SK-N-SH (cell line): ENCODE results near the gene ZNF593OS. TPM values are rescaled to one million over a fixed set of nuclear protein-coding genes. Genes with fewer than 3 reads are reported as not detected.

Source experiments
- CTCF ChIA-PET: fragments of 300-600, 350-600 bp; formaldehyde crosslinking; extraction: SDS; loops from one replicate; lab custom pipeline; 2021; lab: Yijun Ruan, JAX
- POLR2A ChIA-PET: fragments of 350-600 bp; sonication (Branson Sonifier 250); formaldehyde crosslinking; extraction: SDS; loops from one replicate; lab custom pipeline; 2020; ENCODE audit warnings: antibody characterized with exemption, inconsistent platforms; lab: Yijun Ruan, JAX
- DNase-seq: peaks from one replicate; pipeline ENCODE4 v3.0.0; 2012
- H2AFZ ChIP-seq: fragments of 200-600 bp; sonication (generic); 2 replicates; pipeline ENCODE4 v1.8.1; 2016; ENCODE audit warnings: antibody characterized with exemption, mild to moderate bottlenecking, low read depth
- H3F3A ChIP-seq: fragments of 200-600 bp; sonication (generic); replicated peaks from 2 replicates; pipeline ENCODE3; 2016; ENCODE audit warnings: antibody characterized with exemption, mild to moderate bottlenecking; ENCODE audit not compliant: insufficient read depth
- H3K27ac ChIP-seq, 2 experiments: fragments of 200-500 bp in 1 of 2; fragments of 200-600 bp in 1 of 2; sonication (Bioruptor generic) in 1 of 2; sonication (generic), shearing (Covaris generic) in 1 of 2; 2 replicates each; pipeline versions ENCODE4 v1.5.1 to v1.6.1; 2014 to 2016; ENCODE audit warnings: low read depth in 2 of 2, inconsistent platforms in 1 of 2, low read length in 1 of 2, mild to moderate bottlenecking in 1 of 2, mixed read lengths in 1 of 2
- H3K27me3 ChIP-seq: fragments of 200-600 bp; sonication (generic), shearing (Covaris generic); 2 replicates; pipeline ENCODE4 v1.6.1; 2016; ENCODE audit warnings: mixed run types; ENCODE audit not compliant: insufficient read depth
- H3K36me3 ChIP-seq, 2 experiments: fragments of 200-500 bp in 1 of 2; fragments of 200-600 bp in 1 of 2; sonication (Bioruptor generic) in 1 of 2; sonication (generic) in 1 of 2; replicated peaks in 1 of 2; 2 replicates each; pipeline versions ENCODE3 to v1.5.1; 2014 to 2016; ENCODE audit warnings: low read length in 1 of 2, mild to moderate bottlenecking in 1 of 2; ENCODE audit not compliant: insufficient read depth in 2 of 2, control insufficient read depth in 1 of 2
- H3K4me1 ChIP-seq, 2 experiments: fragments of 200-500 bp in 1 of 2; fragments of 200-600 bp in 1 of 2; sonication (Bioruptor generic) in 1 of 2; sonication (generic), shearing (Covaris generic) in 1 of 2; 2 replicates each; pipeline versions ENCODE4 v1.5.1 to v1.6.1; 2014 to 2016; ENCODE audit warnings: low read depth in 1 of 2, low read length in 1 of 2, mixed run types in 1 of 2; ENCODE audit not compliant: insufficient read depth in 2 of 2, control insufficient read depth in 1 of 2
- H3K4me2 ChIP-seq: fragments of 200-600 bp; sonication (generic), shearing (Covaris generic); 2 replicates; pipeline ENCODE4 v1.6.1; 2017; ENCODE audit warnings: mixed run types
- H3K4me3 ChIP-seq, 2 experiments: fragments of 200-500 bp in 1 of 2; fragments of 200-600 bp in 1 of 2; sonication (Bioruptor generic) in 1 of 2; sonication (generic), shearing (Covaris generic) in 1 of 2; 2 replicates each; pipeline versions ENCODE4 v1.5.1 to v1.8.1; 2014 to 2016; ENCODE audit warnings: low read depth in 2 of 2, inconsistent platforms in 1 of 2, low read length in 1 of 2, mild to moderate bottlenecking in 1 of 2, mixed read lengths in 1 of 2, moderate library complexity in 1 of 2
- H3K79me2 ChIP-seq: fragments of 200-600 bp; sonication (generic); 2 replicates; pipeline ENCODE4 v1.8.1; 2017; ENCODE audit warnings: mild to moderate bottlenecking; ENCODE audit not compliant: insufficient read depth
- H3K9ac ChIP-seq: fragments of 200-600 bp; sonication (generic); 2 replicates; pipeline ENCODE4 v1.6.1; 2017; ENCODE audit warnings: mixed run types
- H3K9me2 ChIP-seq: fragments of 200-600 bp; sonication (generic); 2 replicates; pipeline ENCODE4 v1.6.1; 2017; ENCODE audit warnings: mixed run types
- H3K9me3 ChIP-seq: fragments of 200-600 bp; sonication (generic); 2 replicates; pipeline ENCODE4 v1.6.1; 2017; ENCODE audit warnings: mixed run types, mild to moderate bottlenecking, moderate library complexity
- H4K20me1 ChIP-seq: fragments of 200-600 bp; sonication (generic); 2 replicates; pipeline ENCODE4 v1.6.1; 2017; ENCODE audit warnings: mild to moderate bottlenecking, mixed run types; ENCODE audit not compliant: insufficient read depth
- CTCF ChIP-seq: fragments of 200-600 bp; sonication (generic); IDR thresholded peaks from 2 replicates; pipeline ENCODE4 v1.6.1; 2017; ENCODE audit warnings: antibody characterized with exemption, mild to moderate bottlenecking, moderate library complexity
- EZH2phosphoT487 ChIP-seq: fragments of 200-600 bp; sonication (generic); IDR thresholded peaks from 2 replicates; pipeline ENCODE4 v1.6.1; 2017; ENCODE audit warnings: low read depth, mixed run types, mild to moderate bottlenecking, antibody characterized with exemption, moderate library complexity, borderline replicate concordance
- FOSL2 ChIP-seq: IDR thresholded peaks from 2 replicates; pipeline ENCODE4 v1.4.0; 2012; ENCODE audit warnings: low read depth, mild to moderate bottlenecking, moderate library complexity, borderline replicate concordance
- FOXJ3 ChIP-seq: sonication (generic); formaldehyde crosslinking; IDR thresholded peaks from 2 replicates; pipeline ENCODE4 v1.5.1; 2020; ENCODE audit warnings: mild to moderate bottlenecking, missing genetic modification reagents
- FOXM1 ChIP-seq: IDR thresholded peaks from 2 replicates; pipeline ENCODE4 v1.4.0; 2012; ENCODE audit warnings: low read depth, mild to moderate bottlenecking
- MAX ChIP-seq: IDR thresholded peaks from 2 replicates; pipeline ENCODE4 v1.4.0; 2012; ENCODE audit warnings: low read depth
- MXI1 ChIP-seq: IDR thresholded peaks from 2 replicates; pipeline ENCODE4 v1.6.1; 2012; ENCODE audit warnings: mild to moderate bottlenecking, low read depth, low read length, improper control_type of control experiment
- PBX3 ChIP-seq: IDR thresholded peaks from 2 replicates; pipeline ENCODE4; 2012
- RAD21 ChIP-seq: IDR thresholded peaks from 2 replicates; pipeline ENCODE4 v1.6.1; 2012; ENCODE audit warnings: mild to moderate bottlenecking, low read length
- RCOR1 ChIP-seq: fragments of 150-350 bp; IDR thresholded peaks from 2 replicates; pipeline ENCODE4 v1.6.1; 2017; ENCODE audit warnings: antibody characterized with exemption, low read length
- RXRA ChIP-seq: IDR thresholded peaks from 2 replicates; pipeline ENCODE4 v1.4.0; 2012; ENCODE audit warnings: low read depth, mild to moderate bottlenecking, borderline replicate concordance
- SIN3A ChIP-seq: IDR thresholded peaks from 2 replicates; pipeline ENCODE4 v1.6.1; 2012; ENCODE audit warnings: low read depth, mild to moderate bottlenecking, low read length, moderate library complexity, borderline replicate concordance
- SMC3 ChIP-seq: IDR thresholded peaks from 2 replicates; pipeline ENCODE4 v1.6.1; 2012; ENCODE audit warnings: low read depth, low read length, improper control_type of control experiment
- TCF12 ChIP-seq: IDR thresholded peaks from 2 replicates; pipeline ENCODE4 v1.4.0; 2012
- USF1 ChIP-seq: IDR thresholded peaks from 2 replicates; pipeline ENCODE4 v1.4.0; 2012; ENCODE audit warnings: low read depth, borderline replicate concordance
- WGBS: methylation state at CpG from one replicate; pipeline ENCODE4 v1.1.6; 2017; ENCODE audit warnings: low lambda C conversion rate; 5-methylcytosine and 5-hydroxymethylcytosine counted together
- polyA plus RNA-seq, 3 experiments: library from polyadenylated mRNA; depleted of rRNA; stranded (reverse); fragments of >200 nt; gene quantifications; 2 replicates each; pipeline ENCODE4 v1.2.3, GENCODE V29; 2012

The ZNF593OS gene
- polyA plus RNA-seq, 1 of the 3 experiments (the other 2 are of a cell fraction) = not detected

- Histone ChIP-seq H3K9me3 (no peaks in the 10 kb centered on the region), H3K4me1 (no peaks in the 10 kb centered on the region), H2AFZ (no peak overlapping the region), H3K9ac (no peak overlapping the region), H3F3A (no peaks in the 10 kb centered on the region), H3K36me3 (no peaks in the 10 kb centered on the region), H3K9me2 (no peaks in the 10 kb centered on the region), H3K27ac (no peak overlapping the region), H3K4me2 (no peak overlapping the region), H3K4me3 (no peak overlapping the region), H3K27me3 (no peaks in the 10 kb centered on the region), H3K79me2 (no peaks in the 10 kb centered on the region), H4K20me1 (no peaks in the 10 kb centered on the region)
- no peak for DNase-seq
- TF ChIP-seq SIN3A (no peak), MXI1 (no peak), SMC3 (no peak), MAX (no peak), FOXJ3 (CRISPR knock-in tag) (no peak), FOXM1 (no peak), RXRA (no peak), EZH2phosphoT487 (no peak)
- ChIA-PET POLR2A (no interaction called here), CTCF (interaction anchor here (1.2 kb wide), 1 partner anchor 19 kb away, joined by 3 read pairs; no protein-coding TSS in a partner anchor)
- 67% methylated on average over 5 of the region's 7 CpGs for WGBS
Observed at GRCh38 chr1:26184086-26184485, 12.5 kb upstream of the ZNF593OS start.

- no peaks in the 10 kb centered on the region for H3F3A ChIP-seq
- no peak overlapping the region for H3K4me2 ChIP-seq
- no peak for TF ChIP-seq RAD21
- no peak for TF ChIP-seq MXI1
- no peak for TF ChIP-seq PBX3
- TF ChIP-seq FOSL2 = no peak
- no peak for TF ChIP-seq TCF12
- TF ChIP-seq RCOR1 = no peak
- TF ChIP-seq USF1 = no peak
- TF ChIP-seq CTCF = no peak
- TF ChIP-seq, all 33 proteins: peak for 0
- H3K4me1 ChIP-seq = no peaks in the 10 kb centered on the region; a peak in 1 of 4 replicates
- H3K27me3 ChIP-seq = no peaks in the 10 kb centered on the region
- no peak for DNase-seq
- ChIA-PET CTCF (interaction anchor here (0.5 to 1.6 kb wide), 3 partner anchors 12 to 52 kb away, joined by 3 to 6 read pairs (median 3); partner anchors contain the start of genes CEP85 and ZNF593), POLR2A (no interaction called here)
- no peaks in the 10 kb centered on the region for H3K36me3 ChIP-seq
- H4K20me1 ChIP-seq = no peaks in the 10 kb centered on the region
- no peak overlapping the region for H3K4me3 ChIP-seq
- no peak overlapping the region for H3K9ac ChIP-seq
- H3K9me2 ChIP-seq = no peaks in the 10 kb centered on the region
- H3K27ac ChIP-seq = no peak overlapping the region
- no peaks in the 10 kb centered on the region for H3K9me3 ChIP-seq
- H2AFZ ChIP-seq = no peak overlapping the region
- WGBS = 62% methylated on average over 5 of the region's 7 CpGs
- no peaks in the 10 kb centered on the region for H3K79me2 ChIP-seq
Observed at GRCh38 chr1:26182383-26182696, 10.7 kb upstream of the ZNF593OS start.
